ENCODE data around the gene MYCL.
A peak's percentile ranks its signal among the peaks of the same experiment; 100 is the strongest.
"Not testable (repeated sequence)": the region's sequence is repeated elsewhere in the genome, so short reads cannot be mapped to it uniquely, and the experiment has no call there.

MYCL gene

GRCh38 chr1:39919545-39919944, 17.8 kb upstream of the MYCL start:
- DNase-seq (ENCODE audit: low read depth in 3 of 3) = peak in 2 of 3 experiments; percentile 20 to 44

- no peak for DNase-seq (ENCODE audit: low read depth in 3 of 3)
Measured at GRCh38 chr1:39917825-39918224, 16.1 kb upstream of the MYCL start.

GRCh38 chr1:39915499-39916129, 13.9 kb upstream of the MYCL start:
- no peak for DNase-seq (ENCODE audit: low read depth in 3 of 3)

- not testable (repeated sequence) for DNase-seq (ENCODE audit: low read depth in 3 of 3)
Measured at GRCh38 chr1:39913136-39913535, 11.4 kb upstream of the MYCL start.

GRCh38 chr1:39910263-39910662, 8.5 kb upstream of the MYCL start:
- DNase-seq (ENCODE audit: low read depth in 3 of 3) = no peak

- DNase-seq (ENCODE audit: low read depth in 3 of 3) = no peak
Measured at GRCh38 chr1:39908534-39908933, 6.8 kb upstream of the MYCL start.

- DNase-seq (ENCODE audit: low read depth in 3 of 3) = no peak
Measured at GRCh38 chr1:39907528-39908453, 6.1 kb upstream of the MYCL start.

GRCh38 chr1:39905172-39905571, 3.5 kb upstream of the MYCL start:
- DNase-seq (ENCODE audit: low read depth in 3 of 3) = no peak

- DNase-seq (ENCODE audit: low read depth in 3 of 3) = no peak
Measured at GRCh38 chr1:39902460-39902807, 717 bp upstream of the MYCL start.

- no peak for DNase-seq (ENCODE audit: low read depth in 3 of 3)
Measured at GRCh38 chr1:39901464-39901713, 328 bp downstream of the MYCL start.

GRCh38 chr1:39900662-39901463, 854 bp downstream of the MYCL start:
- DNase-seq (ENCODE audit: low read depth in 3 of 3) = no peak

- DNase-seq (ENCODE audit: low read depth in 3 of 3) = no peak
Measured at GRCh38 chr1:39899611-39900538, 1.8 kb downstream of the MYCL start.

GRCh38 chr1:39898648-39899603, 2.8 kb downstream of the MYCL start:
- no peak for DNase-seq (ENCODE audit: low read depth in 3 of 3)

GRCh38 chr1:39898191-39898590, 3.5 kb downstream of the MYCL start:
- no peak for DNase-seq (ENCODE audit: low read depth in 3 of 3)

GRCh38 chr1:39896909-39897685, 4.6 kb downstream of the MYCL start:
- DNase-seq (ENCODE audit: low read depth in 3 of 3) = no peak

- no peak for DNase-seq (ENCODE audit: low read depth in 3 of 3)
Measured at GRCh38 chr1:39895731-39896480, 5.8 kb downstream of the MYCL start.

GRCh38 chr1:39894884-39895495, 6.7 kb downstream of the MYCL start:
- DNase-seq (ENCODE audit: low read depth in 3 of 3) = no peak

Data from stimulated activated CD4-positive, alpha-beta T cell treated with anti-CD3 and anti-CD28 coated beads, TNF-alpha, amount 100 ng/mL, for 24 hours (primary cell).